Retinal pigment epithelial cell (primary cell): Measurements from ENCODE around the gene RPS6KA4.

Experiments used
- DNase-seq: peaks from one replicate; pipeline ENCODE4 v3.0.0-alpha.2; 2010; ENCODE audit warnings: low read depth
- H3K4me3 ChIP-seq: 2 replicates; pipeline ENCODE4 v1.5.1; 2011; ENCODE audit warnings: mild to moderate bottlenecking, low read length, control low read depth, moderate library complexity
- TF ChIP-seq, protein P1 (sequence below): conservative IDR thresholded peaks from 2 replicates; pipeline ENCODE4 v1.5.1; 2011; ENCODE audit warnings: low read depth, low read length, control low read depth, inconsistent platforms

Gene RPS6KA4

DNA sequence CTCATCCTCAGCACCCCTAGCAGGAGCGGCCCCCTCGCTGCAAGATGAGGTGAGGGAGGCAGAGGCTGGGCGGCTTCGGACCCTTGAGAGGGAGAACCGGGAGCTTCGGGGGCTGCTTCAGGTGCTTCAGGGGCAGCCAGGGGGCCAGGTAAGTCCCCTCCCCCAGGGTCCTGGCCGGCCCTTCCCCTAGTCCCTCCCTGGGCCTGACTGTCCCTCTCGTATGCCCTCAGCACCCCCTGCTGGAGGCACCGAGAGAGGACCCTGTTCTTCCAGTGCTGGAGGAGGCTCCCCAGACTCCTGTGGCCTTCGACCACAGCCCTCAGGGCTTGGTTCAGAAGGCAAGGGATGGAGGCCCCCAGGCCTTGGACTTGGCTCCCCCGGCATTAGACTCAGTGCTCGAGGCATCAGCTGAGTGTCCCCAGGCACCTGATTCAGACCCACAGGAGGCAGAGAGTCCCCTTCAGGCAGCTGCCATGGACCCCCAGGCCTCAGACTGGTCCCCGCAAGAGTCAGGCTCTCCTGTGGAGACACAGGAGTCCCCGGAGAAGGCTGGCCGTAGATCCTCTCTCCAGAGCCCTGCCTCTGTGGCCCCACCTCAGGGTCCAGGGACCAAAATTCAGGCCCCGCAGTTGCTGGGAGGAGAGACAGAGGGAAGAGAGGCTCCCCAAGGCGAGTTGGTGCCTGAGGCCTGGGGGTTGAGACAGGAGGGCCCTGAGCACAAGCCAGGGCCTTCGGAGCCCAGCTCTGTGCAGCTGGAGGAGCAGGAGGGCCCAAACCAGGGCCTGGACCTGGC lies 15.0 kb upstream of the RPS6KA4 start:
- H3K4me3 ChIP-seq, result no peak overlapping the region
- DNase-seq, result no peak
- TF ChIP-seq, protein P1, sequence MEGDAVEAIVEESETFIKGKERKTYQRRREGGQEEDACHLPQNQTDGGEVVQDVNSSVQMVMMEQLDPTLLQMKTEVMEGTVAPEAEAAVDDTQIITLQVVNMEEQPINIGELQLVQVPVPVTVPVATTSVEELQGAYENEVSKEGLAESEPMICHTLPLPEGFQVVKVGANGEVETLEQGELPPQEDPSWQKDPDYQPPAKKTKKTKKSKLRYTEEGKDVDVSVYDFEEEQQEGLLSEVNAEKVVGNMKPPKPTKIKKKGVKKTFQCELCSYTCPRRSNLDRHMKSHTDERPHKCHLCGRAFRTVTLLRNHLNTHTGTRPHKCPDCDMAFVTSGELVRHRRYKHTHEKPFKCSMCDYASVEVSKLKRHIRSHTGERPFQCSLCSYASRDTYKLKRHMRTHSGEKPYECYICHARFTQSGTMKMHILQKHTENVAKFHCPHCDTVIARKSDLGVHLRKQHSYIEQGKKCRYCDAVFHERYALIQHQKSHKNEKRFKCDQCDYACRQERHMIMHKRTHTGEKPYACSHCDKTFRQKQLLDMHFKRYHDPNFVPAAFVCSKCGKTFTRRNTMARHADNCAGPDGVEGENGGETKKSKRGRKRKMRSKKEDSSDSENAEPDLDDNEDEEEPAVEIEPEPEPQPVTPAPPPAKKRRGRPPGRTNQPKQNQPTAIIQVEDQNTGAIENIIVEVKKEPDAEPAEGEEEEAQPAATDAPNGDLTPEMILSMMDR, result peak; percentile 32

GRCh38 chr11:64344787-64345186 lies 14.2 kb upstream of the RPS6KA4 start:
- DNase-seq, result no peak
- TF ChIP-seq, protein P1, result no peak
- H3K4me3 ChIP-seq, result no peak overlapping the region

DNA sequence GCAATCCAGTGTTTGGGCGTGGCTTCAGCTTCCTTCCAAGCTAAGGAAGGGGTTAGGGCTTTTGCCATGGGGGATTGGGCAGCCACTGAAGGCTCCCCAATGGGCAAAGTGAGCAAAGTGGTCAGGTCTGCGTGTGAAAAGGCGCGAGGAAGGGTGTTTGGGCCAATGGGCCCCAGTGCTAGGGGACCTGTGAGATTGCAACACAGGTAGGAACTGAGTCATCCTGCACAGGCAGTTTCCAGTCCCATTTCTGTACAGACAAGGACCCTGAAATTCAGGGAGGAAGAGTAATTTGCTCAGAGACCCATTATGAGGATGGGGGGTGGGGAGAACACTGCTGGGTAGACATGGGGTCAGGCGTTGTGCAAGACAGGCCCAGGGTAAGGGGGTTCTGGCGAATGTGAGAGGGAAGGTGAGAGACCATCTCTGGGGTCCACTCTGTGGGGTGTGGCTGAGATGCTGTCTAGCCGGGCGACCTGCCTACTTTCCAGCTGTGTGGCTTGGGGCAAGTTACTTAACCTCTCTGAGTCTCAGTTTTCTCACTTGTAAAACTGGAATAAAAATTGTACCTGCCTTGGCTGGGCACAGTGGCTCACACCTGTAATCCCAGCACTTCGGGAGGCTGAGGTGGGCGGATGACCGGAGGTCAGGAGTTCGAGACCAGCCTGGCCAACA lies 11.6 kb upstream of the RPS6KA4 start:
- TF ChIP-seq, protein P1, result no peak
- no peak for DNase-seq
- no peak overlapping the region for H3K4me3 ChIP-seq

- DNase-seq, result no peak
- no peak overlapping the region for H3K4me3 ChIP-seq
Measured at GRCh38 chr11:64348383-64349024, 10.5 kb upstream of the RPS6KA4 start.

GRCh38 chr11:64349025-64349387 lies 10.0 kb upstream of the RPS6KA4 start:
- TF ChIP-seq, protein P1, result no peak
- DNase-seq, result no peak
- H3K4me3 ChIP-seq, result no peak overlapping the region

More at GRCh38 chr11:64348383-64349024, 10.5 kb upstream of the RPS6KA4 start:
- TF ChIP-seq, protein P1, result no peak

- no peak overlapping the region for H3K4me3 ChIP-seq
- no peak for DNase-seq
- TF ChIP-seq, protein P1, result no peak
Measured at GRCh38 chr11:64349404-64349803, 9.6 kb upstream of the RPS6KA4 start.
